Natural killer cell (primary cell): ENCODE measurements around the gene FBXO4. TPM values are rescaled to one million over a fixed set of nuclear protein-coding genes. Genes with fewer than 3 reads are reported as not detected.

ENCODE experiments used
- ATAC-seq, 3 donors: fragments of 150-1000 bp in 2 of 3; fragments of 200-7000 bp in 1 of 3; cut with Tn5 transposase; 1 replicate in 1 of 3; 2 replicates in 2 of 3; pipeline ENCODE4 v1.10.0; 2021; ENCODE audit warnings: mild to moderate bottlenecking in 2 of 3, moderate library complexity in 2 of 3
- DNase-seq, 2 donors: peaks; one replicate each; pipeline versions ENCODE4 v3.0.0 to v3.0.0-alpha.2; 2013 to 2021; ENCODE audit warnings: mixed read lengths in 1 of 2
- H3K27ac ChIP-seq: one replicate; pipeline ENCODE4 v1.5.1; 2013; ENCODE audit warnings: mild to moderate bottlenecking, low read length
- H3K27me3 ChIP-seq: one replicate; pipeline ENCODE4 v1.6.1; 2013; ENCODE audit warnings: low read length; ENCODE audit not compliant: control insufficient read depth, insufficient read depth
- H3K36me3 ChIP-seq: one replicate; pipeline ENCODE4 v1.6.1; 2013; ENCODE audit warnings: low read length; ENCODE audit not compliant: control insufficient read depth, insufficient read depth
- H3K4me1 ChIP-seq: one replicate; pipeline ENCODE4 v1.6.1; 2013; ENCODE audit warnings: low read length; ENCODE audit not compliant: control insufficient read depth, insufficient read depth
- H3K4me3 ChIP-seq: one replicate; pipeline ENCODE4 v1.5.1; 2013; ENCODE audit warnings: low read length
- H3K9me3 ChIP-seq: one replicate; pipeline ENCODE4 v1.6.1; 2013; ENCODE audit warnings: low read length; ENCODE audit not compliant: control insufficient read depth, insufficient read depth
- H3K27ac Mint-ChIP-seq, 2 donors: one replicate each; pipeline ENCODE4 v1.8.0; 2022; ENCODE audit warnings: mild to moderate bottlenecking in 2 of 2, mixed read lengths in 2 of 2, moderate library complexity in 1 of 2
- H3K27me3 Mint-ChIP-seq, 2 donors: one replicate each; pipeline ENCODE4 v1.8.0; 2022; ENCODE audit warnings: low read depth in 2 of 2, mixed read lengths in 2 of 2
- H3K36me3 Mint-ChIP-seq: one replicate; pipeline ENCODE4 v1.8.0; 2022; ENCODE audit warnings: mixed read lengths
- H3K4me1 Mint-ChIP-seq, 2 donors: one replicate each; pipeline ENCODE4 v1.8.0; 2022; ENCODE audit warnings: mixed read lengths in 2 of 2
- H3K4me3 Mint-ChIP-seq: one replicate; pipeline ENCODE4 v1.8.0; 2022; ENCODE audit warnings: mild to moderate bottlenecking, moderate library complexity, mixed read lengths
- H3K9me3 Mint-ChIP-seq, 2 donors: one replicate each; pipeline ENCODE4 v1.8.0; 2022; ENCODE audit warnings: mixed read lengths in 2 of 2
- CTCF ChIP-seq: fragments of 200-600 bp; IDR thresholded peaks from one replicate; pipeline ENCODE4 v1.8.0; 2022; ENCODE audit warnings: antibody characterized with exemption
- WGBS: methylation state at CpG from one replicate; pipeline ENCODE4 v1.1.7; 2013; ENCODE audit warnings: missing lambda C conversion rate; ENCODE audit not compliant: insufficient coverage; 5-methylcytosine and 5-hydroxymethylcytosine counted together
- intact Hi-C: fragments of 100-400 bp; cut with micrococcal nuclease; formaldehyde crosslinking; loops from one replicate; pipeline ENCODE4 v1.14.2; 2022
- total RNA-seq, 4 donors: library from RNA; stranded (reverse); fragments of 120-200 nt in 1 of 4; gene quantifications; one replicate each; pipeline versions ENCODE4 v1.2.3 to v1.2.4, GENCODE V29; 2013 to 2022

The FBXO4 gene
- total RNA-seq, 3 donors from 2014 or later (not counting 1 experiment from before 2014, with no cell fraction given), result 13.2 to 14.9 (median 13.4) TPM

GRCh38 chr5:41883936-41884335, 41.1 kb upstream of the FBXO4 start:
- Mint-ChIP-seq H3K9me3 (no peaks in the 10 kb centered on the region), H3K27ac (no peak overlapping the region), H3K27me3 (peaks cover 25 to 28% of the 10 kb centered on the region in 2 donors), H3K36me3 (no peaks in the 10 kb centered on the region), H3K4me3 (no peak overlapping the region), H3K4me1 (no peaks in the 10 kb centered on the region)
- DNase-seq (no peak), ATAC-seq (no peak)
- no peaks in the 10 kb centered on the region for H3K4me1 ChIP-seq
- no peak overlapping the region for H3K27ac ChIP-seq
- intact Hi-C loops, result no loop called here
- TF ChIP-seq CTCF, result no peak
- H3K9me3 ChIP-seq, result no peaks in the 10 kb centered on the region
- peaks cover 2% of the 10 kb centered on the region for H3K27me3 ChIP-seq
- H3K4me3 ChIP-seq, result no peak overlapping the region
- H3K36me3 ChIP-seq, result no peaks in the 10 kb centered on the region
- 100% methylated on average over 1 of the region's 2 CpGs for WGBS

- H3K27ac Mint-ChIP-seq, result no peak overlapping the region
- H3K27ac ChIP-seq, result no peak overlapping the region
- no peaks in the 10 kb centered on the region for H3K4me1 Mint-ChIP-seq
- peaks cover 2% of the 10 kb centered on the region for H3K27me3 ChIP-seq
- TF ChIP-seq CTCF, result no peak
- no peaks in the 10 kb centered on the region for H3K9me3 Mint-ChIP-seq
- no peaks in the 10 kb centered on the region for H3K4me1 ChIP-seq
- no peaks in the 10 kb centered on the region for H3K9me3 ChIP-seq
- ATAC-seq, result no peak
- no peak overlapping the region for H3K4me3 ChIP-seq
- no peaks in the 10 kb centered on the region for H3K36me3 ChIP-seq
- peaks cover 17 to 24% of the 10 kb centered on the region in 2 donors for H3K27me3 Mint-ChIP-seq
- no peak for DNase-seq
- H3K4me3 Mint-ChIP-seq, result no peak overlapping the region
- no peaks in the 10 kb centered on the region for H3K36me3 Mint-ChIP-seq
- intact Hi-C loops, result no loop called here
Measured at GRCh38 chr5:41885286-41885685, 39.8 kb upstream of the FBXO4 start.

- H3K4me1 ChIP-seq, result no peaks in the 10 kb centered on the region
- intact Hi-C loops, result no loop called here
- ATAC-seq (no peak), DNase-seq (no peak)
- 64% methylated on average over 2 of the region's 2 CpGs for WGBS
- no peak overlapping the region for H3K27ac ChIP-seq
- H3K9me3 Mint-ChIP-seq, result no peaks in the 10 kb centered on the region
- no peaks in the 10 kb centered on the region for H3K27me3 ChIP-seq
- TF ChIP-seq CTCF, result no peak
- no peak overlapping the region for H3K27ac Mint-ChIP-seq
- no peaks in the 10 kb centered on the region for H3K36me3 ChIP-seq
- no peak overlapping the region for H3K4me3 ChIP-seq
- H3K4me1 Mint-ChIP-seq, result no peaks in the 10 kb centered on the region
- no peaks in the 10 kb centered on the region for H3K36me3 Mint-ChIP-seq
- H3K4me3 Mint-ChIP-seq, result no peak overlapping the region
- H3K9me3 ChIP-seq, result no peaks in the 10 kb centered on the region
- peaks cover 26 to 31% of the 10 kb centered on the region in 2 donors for H3K27me3 Mint-ChIP-seq
Measured at GRCh38 chr5:41891066-41891707, 33.9 kb upstream of the FBXO4 start.

GRCh38 chr5:41892031-41892430, 33.0 kb upstream of the FBXO4 start:
- Mint-ChIP-seq H3K9me3 (no peaks in the 10 kb centered on the region), H3K27ac (no peak overlapping the region), H3K4me1 (no peaks in the 10 kb centered on the region), H3K4me3 (no peak overlapping the region), H3K36me3 (no peaks in the 10 kb centered on the region), H3K27me3 (peaks cover 32 to 38% of the 10 kb centered on the region in 2 donors)
- DNase-seq (no peak), ATAC-seq (no peak)
- no peaks in the 10 kb centered on the region for H3K9me3 ChIP-seq
- TF ChIP-seq CTCF, result no peak
- no peak overlapping the region for H3K4me3 ChIP-seq
- no peak overlapping the region for H3K27ac ChIP-seq
- H3K4me1 ChIP-seq, result no peaks in the 10 kb centered on the region
- no peaks in the 10 kb centered on the region for H3K36me3 ChIP-seq
- intact Hi-C loops, result no loop called here
- H3K27me3 ChIP-seq, result no peaks in the 10 kb centered on the region
